GM21381 (cell line): ENCODE results near the gene FHOD3.
"Not testable (repeated sequence)": the region's sequence is repeated elsewhere in the genome, so short reads cannot be mapped to it uniquely, and the experiment has no call there.

ENCODE experiments used
- ATAC-seq: cut with Tn5 transposase; IDR thresholded peaks from one replicate; pipeline ENCODE4 v1.9.1; 2021; ENCODE audit warnings: mild to moderate bottlenecking, moderate library complexity; ENCODE audit not compliant: unreplicated experiment

The FHOD3 gene

GRCh38 chr18:36809590-36810381 is 512.3 kb downstream of the FHOD3 start:
- ATAC-seq: peak; percentile 95

- no peak for ATAC-seq
Measured at GRCh38 chr18:36811430-36811829, 513.9 kb downstream of the FHOD3 start.

GRCh38 chr18:36811955-36812354 is 514.4 kb downstream of the FHOD3 start:
- no peak for ATAC-seq

GRCh38 chr18:36812678-36813077 is 515.2 kb downstream of the FHOD3 start:
- ATAC-seq: no peak

GRCh38 chr18:36813101-36813775 is 515.7 kb downstream of the FHOD3 start:
- ATAC-seq: no peak

GRCh38 chr18:36813824-36814223 is 516.3 kb downstream of the FHOD3 start:
- no peak for ATAC-seq

GRCh38 chr18:36814994-36815393 is 517.5 kb downstream of the FHOD3 start:
- ATAC-seq: no peak

GRCh38 chr18:36816096-36816495 is 518.6 kb downstream of the FHOD3 start:
- not testable (repeated sequence) for ATAC-seq

GRCh38 chr18:36817039-36817438 is 519.5 kb downstream of the FHOD3 start:
- no peak for ATAC-seq

GRCh38 chr18:36818652-36819051 is 521.1 kb downstream of the FHOD3 start:
- no peak for ATAC-seq

- no peak for ATAC-seq
Measured at GRCh38 chr18:36819621-36820020, 522.1 kb downstream of the FHOD3 start.

GRCh38 chr18:36821681-36822080 is 524.2 kb downstream of the FHOD3 start:
- ATAC-seq: no peak

GRCh38 chr18:36825526-36825925 is 528.0 kb downstream of the FHOD3 start:
- ATAC-seq: no peak

- no peak for ATAC-seq
Measured at GRCh38 chr18:36826556-36826955, 529.0 kb downstream of the FHOD3 start.

GRCh38 chr18:36828157-36828629 is 530.7 kb downstream of the FHOD3 start:
- no peak for ATAC-seq

- peak; percentile 92 for ATAC-seq
Measured at GRCh38 chr18:36828630-36829361, 531.3 kb downstream of the FHOD3 start, which contains the start of the genes KIAA1328 and TPGS2. TSS of gene KIAA1328 (plus strand) at chr18:36829127. CDS start at chr18:36829139, 12 bp downstream. TSS of gene TPGS2 (minus strand) at chr18:36829002. CDS start at chr18:36828767, 235 bp downstream.
